ENCODE results near the gene NR1I2.

Gene NR1I2

GRCh38 chr3:119783883-119784282, 2.0 kb downstream of the NR1I2 start (continued):
- TF ChIP-seq CSRNP3 (CRISPR knock-in tag; IDR thresholded peaks at IDR 0.05) (no peak), ZFP30 (CRISPR knock-in tag; IDR thresholded peaks at IDR 0.05) (no peak), OSR1 (CRISPR knock-in tag; IDR thresholded peaks at IDR 0.05) (no peak), ZNF565 (CRISPR knock-in tag; conservative IDR thresholded peaks at IDR 0.05; ENCODE audit: low read depth) (no peak), ZC3H10 (CRISPR knock-in tag; IDR thresholded peaks at IDR 0.05) (no peak)

GRCh38 chr3:119786409-119786808, 4.5 kb downstream of the NR1I2 start:
- TF ChIP-seq ZFP3 (CRISPR knock-in tag; IDR thresholded peaks at IDR 0.05) (no peak), CREB5 (CRISPR knock-in tag; IDR thresholded peaks at IDR 0.05; ENCODE audit: low read depth) (no peak), ESRRG (CRISPR knock-in tag; IDR thresholded peaks at IDR 0.05) (no peak), TOX (CRISPR knock-in tag; IDR thresholded peaks at IDR 0.05; ENCODE audit: borderline replicate concordance) (no peak), PPARA (CRISPR knock-in tag; IDR thresholded peaks at IDR 0.05; ENCODE audit: borderline replicate concordance) (no peak), POU6F1 (CRISPR knock-in tag; IDR thresholded peaks at IDR 0.05; ENCODE audit: borderline replicate concordance, low read depth) (no peak), TCF4 (CRISPR knock-in tag; IDR thresholded peaks at IDR 0.05; ENCODE audit: borderline replicate concordance) (no peak), ZNF565 (CRISPR knock-in tag; conservative IDR thresholded peaks at IDR 0.05; ENCODE audit: low read depth) (no peak), CSDC2 (CRISPR knock-in tag; IDR thresholded peaks at IDR 0.05) (no peak), ZNF70 (CRISPR knock-in tag; IDR thresholded peaks at IDR 0.05) (no peak), BACH2 (CRISPR knock-in tag; IDR thresholded peaks at IDR 0.05; ENCODE audit: borderline replicate concordance) (no peak), OSR1 (CRISPR knock-in tag; IDR thresholded peaks at IDR 0.05) (no peak), ISL1 (CRISPR knock-in tag; IDR thresholded peaks at IDR 0.05) (no peak), ZC3H10 (CRISPR knock-in tag; IDR thresholded peaks at IDR 0.05) (no peak)
- no peak for ATAC-seq

GRCh38 chr3:119790369-119790768, 8.5 kb downstream of the NR1I2 start:
- ATAC-seq: no peak
- no peak for TF ChIP-seq TSHZ2 (CRISPR knock-in tag; IDR thresholded peaks at IDR 0.05)
- TF ChIP-seq PATZ1 (CRISPR knock-in tag; IDR thresholded peaks at IDR 0.05; ENCODE audit: borderline replicate concordance): no peak
- no peak for TF ChIP-seq ARNTL (CRISPR knock-in tag; IDR thresholded peaks at IDR 0.05; ENCODE audit: borderline replicate concordance, low read depth)
- no peak for TF ChIP-seq ZNF70 (CRISPR knock-in tag; IDR thresholded peaks at IDR 0.05)
- no peak for TF ChIP-seq ESRRG (CRISPR knock-in tag; IDR thresholded peaks at IDR 0.05)
- TF ChIP-seq PPARA (CRISPR knock-in tag; IDR thresholded peaks at IDR 0.05; ENCODE audit: borderline replicate concordance): no peak
- no peak for TF ChIP-seq CSDC2 (CRISPR knock-in tag; IDR thresholded peaks at IDR 0.05)
- TF ChIP-seq CREB5 (CRISPR knock-in tag; IDR thresholded peaks at IDR 0.05; ENCODE audit: low read depth): no peak
- TF ChIP-seq CSRNP3 (CRISPR knock-in tag; IDR thresholded peaks at IDR 0.05): no peak
- no peak for TF ChIP-seq SNAI2 (CRISPR knock-in tag; IDR thresholded peaks at IDR 0.05)
- TF ChIP-seq GLIS3 (CRISPR knock-in tag; IDR thresholded peaks at IDR 0.05): no peak
- no peak for TF ChIP-seq BACH2 (CRISPR knock-in tag; IDR thresholded peaks at IDR 0.05; ENCODE audit: borderline replicate concordance)

All from SK-N-SH treated with all-trans-retinoic acid at 6 μM for 48 hours (cell line).